HG02938 (cell line): Measurements from ENCODE around the gene SUPV3L1.

ENCODE experiments used
- ATAC-seq: cut with Tn5 transposase; IDR thresholded peaks from one replicate; pipeline ENCODE4 v1.9.1; 2021; ENCODE audit warnings: mild to moderate bottlenecking, moderate library complexity; ENCODE audit not compliant: unreplicated experiment

Gene SUPV3L1

DNA sequence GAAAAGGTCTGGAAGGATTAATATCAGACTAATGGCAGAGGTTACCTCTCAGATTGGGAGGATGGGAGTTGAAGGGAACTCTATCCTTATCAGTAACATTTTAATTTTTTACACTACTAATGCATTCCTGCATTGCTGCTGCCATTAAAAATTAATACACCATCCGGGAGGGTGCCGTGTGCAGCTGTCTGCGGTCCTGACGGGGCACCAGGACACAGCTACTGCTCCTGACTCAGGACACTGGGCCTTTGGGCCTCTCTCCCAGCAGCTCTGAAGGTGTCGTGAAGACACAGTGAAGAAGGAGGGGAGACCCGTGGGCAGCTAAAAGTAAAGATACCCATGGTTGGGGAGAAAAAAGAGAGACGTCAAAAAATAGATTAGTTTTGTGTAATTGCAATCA, 74.8 kb downstream of the SUPV3L1 start:
- ATAC-seq: no peak
